ENCODE data around the gene SMIM1. TPM values are rescaled to one million over a fixed set of nuclear protein-coding genes. Genes with fewer than 3 reads are reported as not detected.

SMIM1 gene
- total and polyA plus RNA-seq, 2 donors (not counting 3 experiments of a cell fraction or from before 2014, with no cell fraction given) = 1.4 to 2.9 TPM

DNA sequence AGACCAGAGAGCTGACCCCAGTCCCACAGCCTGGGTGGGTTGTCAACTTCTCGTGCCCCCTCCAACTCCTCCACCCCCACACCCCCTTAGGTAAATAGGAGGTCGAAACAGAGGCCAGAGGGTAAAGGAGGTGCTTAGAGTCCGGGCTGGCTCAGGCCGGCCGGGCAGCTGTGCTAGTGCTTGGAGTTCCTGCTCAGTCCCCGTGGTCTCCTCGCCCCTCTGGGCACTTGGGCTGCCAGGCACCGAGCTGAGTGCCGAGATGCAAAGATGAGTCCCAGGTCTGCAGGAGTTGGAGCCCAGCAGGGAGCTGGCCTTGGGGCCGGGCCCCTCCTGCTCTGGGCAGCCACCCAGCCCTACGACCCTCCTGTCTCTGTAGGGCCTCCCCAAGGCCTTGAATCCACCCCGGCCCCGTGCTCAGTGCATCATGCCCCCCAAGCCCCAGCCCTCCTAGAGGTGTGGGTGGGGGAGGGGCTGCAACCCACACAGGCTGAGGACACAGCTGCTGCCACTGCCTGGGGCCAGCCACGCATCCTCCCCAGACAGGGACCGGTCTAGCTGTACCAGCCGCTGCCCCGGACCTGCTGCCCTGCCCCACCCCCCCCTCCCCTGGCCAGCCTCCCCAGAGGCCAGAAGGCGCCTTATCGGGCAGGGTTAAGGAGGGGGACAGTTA, 1.9 kb downstream of the SMIM1 start:
- H3K27me3 ChIP-seq (ENCODE audit: control insufficient read depth in 2 of 2, insufficient read depth in 2 of 2, low read length in 2 of 2) = no peaks in the 10 kb centered on the region
- no TSS peak for BruUV-seq (replicated peaks)
- H3K4me2 ChIP-seq (ENCODE audit: insufficient read depth, low read length) = no peak overlapping the region
- H3K4me3 ChIP-seq (replicated peaks in 1 of 3; ENCODE audit: insufficient read depth in 1 of 3, low read depth in 1 of 3, low read length in 3 of 3) = no peak overlapping the region
- no peaks in the 10 kb centered on the region for H4K20me1 ChIP-seq (replicated peaks; ENCODE audit: control insufficient read depth, extremely low read depth, insufficient read depth, low read length)
- H3K79me2 ChIP-seq (ENCODE audit: control insufficient read depth, insufficient read depth, low read length) = no peaks in the 10 kb centered on the region
- H3K36me3 ChIP-seq (ENCODE audit: control insufficient read depth in 2 of 2, extremely low read depth in 1 of 2, insufficient read depth in 2 of 2, low read length in 2 of 2) = peaks cover 0 to 1% of the 10 kb centered on the region in 2 experiments
- H3K4me1 ChIP-seq (ENCODE audit: control insufficient read depth, extremely low read depth, insufficient read depth, low read length) = peaks cover 6% of the 10 kb centered on the region
- DNase-seq (ENCODE audit: low read depth, low spot score) (no peak), FAIRE-seq (no peak)
- ChIA-PET CTCF (interaction anchor here (0.9 to 1.9 kb wide), 2 partner anchors 12 to 22 kb away, joined by 3 to 7 read pairs; partner anchors contain the start of gene LRRC47), POLR2A (no interaction called here)
- no peak overlapping the region for H2AFZ ChIP-seq (ENCODE audit: low read depth, low read length)
- TF ChIP-seq FOS (IDR thresholded peaks at IDR 0.05; ENCODE audit: borderline replicate concordance, insufficient read depth, low read length) = no peak
- TF ChIP-seq POLR2AphosphoS5 (IDR thresholded peaks at IDR 0.05; ENCODE audit: insufficient read depth, low read depth, low read length) = no peak
- no peak for TF ChIP-seq POLR2A (IDR thresholded peaks at IDR 0.05; ENCODE audit: low read depth, low read length)
- TF ChIP-seq, protein P1, sequence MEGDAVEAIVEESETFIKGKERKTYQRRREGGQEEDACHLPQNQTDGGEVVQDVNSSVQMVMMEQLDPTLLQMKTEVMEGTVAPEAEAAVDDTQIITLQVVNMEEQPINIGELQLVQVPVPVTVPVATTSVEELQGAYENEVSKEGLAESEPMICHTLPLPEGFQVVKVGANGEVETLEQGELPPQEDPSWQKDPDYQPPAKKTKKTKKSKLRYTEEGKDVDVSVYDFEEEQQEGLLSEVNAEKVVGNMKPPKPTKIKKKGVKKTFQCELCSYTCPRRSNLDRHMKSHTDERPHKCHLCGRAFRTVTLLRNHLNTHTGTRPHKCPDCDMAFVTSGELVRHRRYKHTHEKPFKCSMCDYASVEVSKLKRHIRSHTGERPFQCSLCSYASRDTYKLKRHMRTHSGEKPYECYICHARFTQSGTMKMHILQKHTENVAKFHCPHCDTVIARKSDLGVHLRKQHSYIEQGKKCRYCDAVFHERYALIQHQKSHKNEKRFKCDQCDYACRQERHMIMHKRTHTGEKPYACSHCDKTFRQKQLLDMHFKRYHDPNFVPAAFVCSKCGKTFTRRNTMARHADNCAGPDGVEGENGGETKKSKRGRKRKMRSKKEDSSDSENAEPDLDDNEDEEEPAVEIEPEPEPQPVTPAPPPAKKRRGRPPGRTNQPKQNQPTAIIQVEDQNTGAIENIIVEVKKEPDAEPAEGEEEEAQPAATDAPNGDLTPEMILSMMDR (IDR thresholded peaks at IDR 0.05; ENCODE audit: extremely low read depth in 1 of 2, insufficient read depth in 1 of 2, low read depth in 1 of 2, low read length in 2 of 2) = no peak
- no peak for TF ChIP-seq MYC (IDR thresholded peaks at IDR 0.05; ENCODE audit: low read depth, low read length)
- TF ChIP-seq GATA2 (IDR thresholded peaks at IDR 0.05; ENCODE audit: insufficient read depth, insufficient read length, low read depth, low read length) = no peak
- TF ChIP-seq JUN (IDR thresholded peaks at IDR 0.05; ENCODE audit: borderline replicate concordance, insufficient read depth, insufficient read length, low read depth) = no peak
- TF ChIP-seq, protein P2, sequence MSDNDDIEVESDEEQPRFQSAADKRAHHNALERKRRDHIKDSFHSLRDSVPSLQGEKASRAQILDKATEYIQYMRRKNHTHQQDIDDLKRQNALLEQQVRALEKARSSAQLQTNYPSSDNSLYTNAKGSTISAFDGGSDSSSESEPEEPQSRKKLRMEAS (IDR thresholded peaks at IDR 0.05; ENCODE audit: insufficient read depth, insufficient read length) = no peak
- no peak overlapping the region for H3K9ac ChIP-seq (replicated peaks; ENCODE audit: extremely low read depth, insufficient read depth, low read length)
- dilution Hi-C loops (cut with MboI; ENCODE audit: extremely low pct_ligation_motif_present, low sequenced_read_pairs) = no loop called here
- H3K27ac ChIP-seq (ENCODE audit: insufficient read depth, low read depth, low read length) = no peak overlapping the region
- H3K9me3 ChIP-seq (replicated peaks; ENCODE audit: control insufficient read depth, insufficient read depth, low read length) = no peaks in the 10 kb centered on the region
- no peaks in the 10 kb centered on the region for H3K9me1 ChIP-seq (replicated peaks; ENCODE audit: control insufficient read depth, extremely low read depth, insufficient read depth, low read length)
- intact Hi-C loops (cut with micrococcal nuclease) = loop anchor here (5.0 kb wide), 1 partner anchor 128 kb away; the partner anchor contains the start of gene C1orf174

All from endothelial cell of umbilical vein (primary cell).